ENCODE results near the gene S100PBP. TPM values are rescaled to one million over a fixed set of nuclear protein-coding genes. Genes with fewer than 3 reads are reported as not detected.

The S100PBP gene
- total and polyA plus RNA-seq, 2 of the 13 experiments (the other 11 are each of a cell fraction or from before 2014, with no cell fraction given): 20.4 to 26.1 TPM

- peaks cover 7% of the 10 kb centered on the region for H3K4me1 ChIP-seq (ENCODE audit: insufficient read depth, low read length)
- intact Hi-C loops (cut with micrococcal nuclease; ENCODE audit: unreplicated experiment) (no loop called here), in situ Hi-C loops (cut with HindIII; ENCODE audit: extremely low pct_ligation_motif_present, low pct_unique_long_range_greater_than_20kb) (no loop called here)
- H3K27me3 ChIP-seq (ENCODE audit: control insufficient read depth in 1 of 2, insufficient read depth in 2 of 2, low read length in 2 of 2): peaks cover 8 to 59% of the 10 kb centered on the region in 2 experiments; a peak in 4 of 5 replicates
- no peak within 1 kb of the TSS for H2AFZ ChIP-seq (ENCODE audit: low read length)
- WGBS (ENCODE audit: low lambda C conversion rate): 23% methylated on average over 8 of the region's 79 CpGs
- no peak for FAIRE-seq
- no peak within 1 kb of the TSS for H3K27ac ChIP-seq (ENCODE audit: extremely low read length, insufficient read depth, low read length)
- peak; percentile 87 for ATAC-seq
- no peaks in the 10 kb centered on the region for H3K9me3 ChIP-seq (ENCODE audit: low read length)
- H4K20me1 ChIP-seq (ENCODE audit: insufficient read depth, low read length): 0 out of 2 replicates have a peak, but pooled peaks cover 4% of the 10 kb centered on the region
- CTCF ChIA-PET (ENCODE audit: low intra/inter-chr PET ratio, low total read pairs): no interaction called here
- no peaks in the 10 kb centered on the region for H3K36me3 ChIP-seq (replicated peaks in 1 of 2; ENCODE audit: control insufficient read depth in 1 of 2, insufficient read depth in 2 of 2, low read length in 2 of 2)
- H3K4me3 ChIP-seq (replicated peaks in 1 of 3; ENCODE audit: insufficient read depth in 1 of 3, low read depth in 2 of 3, low read length in 3 of 3): peak within 1 kb of the TSS in 1 of 3 experiments; percentile 40; a peak in 1 of 6 replicates
- H3K9ac ChIP-seq (ENCODE audit: insufficient read depth, low read depth, low read length): no peak within 1 kb of the TSS
- no peaks in the 10 kb centered on the region for H3K79me2 ChIP-seq (ENCODE audit: insufficient read depth, low read length)
- POLR2A ChIA-PET: no interaction called here
- H3K4me2 ChIP-seq (ENCODE audit: low read depth, low read length): peak within 1 kb of the TSS; percentile 32; the same call in 1 of the 2 replicates
- no TSS peak for BruUV-seq (replicated peaks)
- peak; percentile 39 for DNase-seq (ENCODE audit: low spot score)
- TF ChIP-seq EP300 (IDR thresholded peaks at IDR 0.05; ENCODE audit: low read depth in 2 of 2, low read length in 2 of 2) (no peak), EP300 (CRISPR knock-in tag; IDR thresholded peaks at IDR 0.05; ENCODE audit: borderline replicate concordance) (peak; percentile 58; the same call in 1 of the 2 replicates), SALL1 (CRISPR knock-in tag; IDR thresholded peaks at IDR 0.05) (peak; percentile 99), ISX (CRISPR knock-in tag; conservative IDR thresholded peaks at IDR 0.05) (peak; percentile 98), ZFP37 (CRISPR knock-in tag; IDR thresholded peaks at IDR 0.05; ENCODE audit: borderline replicate concordance) (peak; percentile 96), ERF (CRISPR knock-in tag; IDR thresholded peaks at IDR 0.05) (peak; percentile 99), PRPF4 (IDR thresholded peaks at IDR 0.05; ENCODE audit: low read depth, low read length, poor library complexity, severe bottlenecking) (no peak), NAIF1 (CRISPR knock-in tag; IDR thresholded peaks at IDR 0.05; ENCODE audit: borderline replicate concordance) (peak; percentile 89; the same call in 1 of the 2 replicates), NBN (conservative IDR thresholded peaks at IDR 0.05) (no peak), ZNF724P (CRISPR knock-in tag; IDR thresholded peaks at IDR 0.05; ENCODE audit: borderline replicate concordance) (peak; percentile 93; the same call in 1 of the 2 replicates), ZMAT3 (CRISPR knock-in tag; conservative IDR thresholded peaks at IDR 0.05) (peak; percentile 99), ZNF782 (CRISPR knock-in tag; IDR thresholded peaks at IDR 0.05; ENCODE audit: borderline replicate concordance) (peak; percentile 94; the same call in 1 of the 2 replicates), ZBTB34 (CRISPR knock-in tag; IDR thresholded peaks at IDR 0.05) (peak; percentile 80; the same call in 1 of the 2 replicates), ZNF20 (CRISPR knock-in tag; IDR thresholded peaks at IDR 0.05) (peak; percentile 95), ZNF572 (CRISPR knock-in tag; IDR thresholded peaks at IDR 0.05) (no peak), ZIK1 (CRISPR knock-in tag; IDR thresholded peaks at IDR 0.05; ENCODE audit: borderline replicate concordance, low read depth) (peak; percentile 96), SP5 (CRISPR knock-in tag; IDR thresholded peaks at IDR 0.05; ENCODE audit: borderline replicate concordance, low read depth) (0 out of 2 replicates have a peak, but pooled peaks have one; percentile 16), AKNA (CRISPR knock-in tag; IDR thresholded peaks at IDR 0.05; ENCODE audit: borderline replicate concordance) (peak; percentile 91)
Observed at GRCh38 chr1:32886004-32886827, 68.8 kb downstream of the S100PBP start, which contains the start of gene HPCA. TSS of gene HPCA (plus strand) at chr1:32886491. CDS start at chr1:32888899, 2,408 bp downstream.
